Cerebellar nuclear complex (tissue), 1 donor: ENCODE measurements around the gene MAN1A1.
"Not testable (repeated sequence)": the region's sequence is repeated elsewhere in the genome, so short reads cannot be mapped to it uniquely, and the experiment has no call there.

Source experiments
- DNase-seq, 2 experiments: peaks; one replicate each; lab custom pipeline; 2025; lab: John Stamatoyannopoulos, UW

Gene MAN1A1

DNA sequence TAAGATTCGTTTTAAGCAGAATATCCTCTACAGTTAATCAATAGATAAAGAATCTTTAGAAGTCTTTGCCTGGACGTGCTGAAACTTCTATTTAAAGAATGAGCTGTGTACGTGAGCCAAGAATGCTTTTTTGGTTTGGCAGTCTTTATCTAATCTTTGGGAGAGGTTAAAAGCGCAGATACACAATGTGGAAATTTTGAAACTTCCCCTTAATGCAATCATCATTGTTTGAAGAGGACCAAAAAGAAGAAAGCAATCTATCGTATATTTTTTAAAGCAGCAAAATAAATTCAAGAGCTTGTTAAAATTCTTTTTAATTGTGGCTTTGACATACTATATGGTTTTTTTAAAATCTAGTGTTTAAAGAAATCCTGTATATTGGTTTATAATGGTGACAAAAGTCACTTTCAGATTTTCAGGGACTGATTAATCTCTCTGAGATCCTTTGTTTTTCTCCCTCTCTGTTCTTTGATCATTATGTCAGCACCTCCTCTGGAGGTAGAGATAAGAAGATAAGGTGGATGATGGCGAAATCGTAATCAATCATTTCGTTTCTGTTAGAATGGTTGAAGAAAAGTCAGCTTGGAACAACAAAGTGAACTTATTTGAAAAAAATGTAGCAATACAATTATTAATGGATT, 179.0 kb downstream of the MAN1A1 start:
- no peak for DNase-seq

- DNase-seq = no peak
These were observed 179.5 kb downstream of the MAN1A1 start for GRCh38 chr6:119170103-119170446.

- DNase-seq = not testable (repeated sequence)
These were observed 180.2 kb downstream of the MAN1A1 start for GRCh38 chr6:119169355-119169754.

GRCh38 chr6:119166024-119166784, 183.4 kb downstream of the MAN1A1 start:
- DNase-seq = no peak

GRCh38 chr6:119163006-119163405, 186.6 kb downstream of the MAN1A1 start:
- DNase-seq = no peak

DNA sequence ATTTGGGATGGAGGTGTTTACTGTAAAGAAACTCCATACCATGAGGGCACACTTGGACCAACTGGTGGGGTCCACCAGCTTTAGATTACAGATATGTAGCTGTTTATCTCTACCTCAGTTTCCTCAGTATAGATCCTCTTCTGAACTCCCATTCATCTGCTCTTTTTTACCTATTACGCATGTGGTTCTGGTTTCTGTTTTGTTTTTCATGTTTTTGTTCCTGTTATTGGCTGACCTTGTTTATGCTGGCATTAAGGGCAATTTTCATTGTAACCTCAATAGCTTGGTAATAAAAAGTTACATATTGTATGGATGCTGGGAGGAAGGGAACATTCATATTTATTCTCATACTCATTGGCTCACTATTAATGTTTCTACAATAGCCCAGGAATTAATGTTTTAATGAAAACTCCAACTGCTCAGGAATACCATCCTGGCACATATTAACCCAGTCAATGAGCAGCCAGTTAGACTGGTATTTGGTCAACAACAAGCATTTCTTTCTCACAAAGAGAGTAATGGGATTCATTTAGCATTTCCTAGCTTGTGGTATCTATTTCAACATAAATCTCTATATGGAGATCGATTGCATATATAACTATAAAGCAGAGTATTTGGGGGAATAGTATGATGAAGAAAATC, 187.3 kb downstream of the MAN1A1 start:
- no peak for DNase-seq

GRCh38 chr6:119161438-119161837, 188.1 kb downstream of the MAN1A1 start:
- no peak for DNase-seq

DNA sequence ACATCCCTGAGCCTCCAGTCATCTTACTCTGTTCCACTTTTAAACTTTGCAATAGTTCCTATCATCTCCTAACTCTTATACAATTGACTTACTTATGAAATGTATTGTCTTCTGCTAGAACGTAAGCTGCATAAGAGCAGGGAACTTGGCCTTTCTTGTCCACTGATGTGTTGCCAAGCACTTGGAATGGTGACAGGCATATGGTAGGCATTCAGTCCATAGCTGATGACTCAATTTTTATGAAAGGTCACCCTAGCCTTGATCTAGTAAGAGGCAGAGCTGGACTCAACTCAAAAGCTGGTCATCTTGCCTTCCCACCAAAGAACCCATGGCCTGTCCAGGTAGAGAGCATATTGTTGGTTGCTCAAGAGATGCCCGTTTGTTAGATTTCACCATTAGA, 188.7 kb downstream of the MAN1A1 start:
- DNase-seq = no peak

GRCh38 chr6:119158057-119158848, 191.3 kb downstream of the MAN1A1 start:
- no peak for DNase-seq

DNA sequence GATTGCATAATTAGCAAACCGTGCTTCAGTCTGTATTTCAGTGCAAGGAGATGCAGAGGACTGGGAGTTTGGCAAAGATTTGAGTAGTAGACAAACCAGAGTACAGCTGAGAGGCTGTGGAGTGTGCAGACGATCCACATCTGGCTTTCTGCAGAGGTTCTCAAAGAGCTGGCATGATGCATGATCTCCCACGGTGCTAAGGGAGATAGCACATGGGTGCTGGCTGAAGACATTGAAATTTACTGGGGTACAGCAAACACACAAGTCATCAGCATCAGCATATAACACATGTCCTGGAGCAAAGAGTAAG, 192.1 kb downstream of the MAN1A1 start:
- DNase-seq = no peak

GRCh38 chr6:119156757-119157505, 192.6 kb downstream of the MAN1A1 start:
- no peak for DNase-seq

GRCh38 chr6:119156082-119156481, 193.5 kb downstream of the MAN1A1 start:
- DNase-seq = not testable (repeated sequence)

GRCh38 chr6:119152187-119152586, 197.4 kb downstream of the MAN1A1 start:
- DNase-seq = no peak

- DNase-seq = no peak
These were observed 200.6 kb downstream of the MAN1A1 start for GRCh38 chr6:119148825-119149525.

DNA sequence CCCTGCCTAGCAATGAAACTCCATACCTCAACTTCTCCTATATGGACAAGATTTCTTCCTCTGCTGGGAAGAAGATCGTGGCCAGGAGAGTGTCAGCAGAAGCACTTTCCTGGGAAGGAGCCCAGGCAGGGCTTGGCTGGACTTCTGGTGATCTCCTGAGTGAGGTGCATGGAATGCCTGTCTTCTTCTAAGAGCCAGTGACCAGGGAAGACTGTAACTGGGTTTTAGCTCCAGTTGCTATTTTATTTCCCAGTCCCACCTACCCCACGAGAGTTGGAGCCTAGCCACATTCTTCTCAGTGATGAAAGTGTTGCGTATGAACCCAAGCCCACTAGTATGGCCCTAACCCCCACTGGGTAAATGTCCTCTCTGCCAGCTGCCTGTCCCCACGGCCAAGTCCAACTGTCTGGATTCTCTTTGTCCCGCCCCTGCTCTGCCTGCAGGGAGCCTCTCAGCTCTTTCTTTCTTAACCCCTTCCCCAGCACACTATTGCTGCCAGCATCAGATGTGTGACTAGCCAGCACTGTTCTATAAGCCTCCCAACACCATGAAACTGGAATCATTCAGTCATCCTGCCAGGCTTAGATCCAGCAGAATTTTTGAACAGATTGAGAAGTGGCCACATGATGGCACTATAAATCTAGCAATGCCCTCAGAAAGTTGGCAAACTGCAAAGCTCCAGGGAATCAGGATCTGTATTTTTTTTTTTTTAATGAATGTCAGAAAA, 201.3 kb downstream of the MAN1A1 start:
- DNase-seq = no peak

GRCh38 chr6:119147101-119148053, 202.2 kb downstream of the MAN1A1 start:
- no peak for DNase-seq

DNA sequence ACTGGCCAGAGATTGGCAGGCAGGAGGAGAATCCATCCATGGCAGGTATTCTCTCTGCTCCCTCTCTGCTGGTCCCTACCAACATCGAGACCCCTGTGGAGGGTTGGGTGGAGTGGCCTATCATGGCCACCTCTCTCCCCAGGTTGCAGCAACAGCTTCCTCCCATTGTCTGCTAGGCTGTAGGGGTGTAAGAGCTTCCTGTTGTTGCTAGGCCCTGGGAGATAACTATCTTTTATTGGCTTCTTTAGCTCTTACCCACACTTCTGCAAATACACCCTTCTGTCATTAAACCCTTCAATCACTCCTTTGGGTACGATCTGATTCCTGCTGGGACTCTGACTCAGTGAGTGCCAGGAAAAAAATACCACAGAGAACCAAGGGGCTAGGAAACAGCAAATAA, 204.4 kb downstream of the MAN1A1 start:
- no peak for DNase-seq

DNA sequence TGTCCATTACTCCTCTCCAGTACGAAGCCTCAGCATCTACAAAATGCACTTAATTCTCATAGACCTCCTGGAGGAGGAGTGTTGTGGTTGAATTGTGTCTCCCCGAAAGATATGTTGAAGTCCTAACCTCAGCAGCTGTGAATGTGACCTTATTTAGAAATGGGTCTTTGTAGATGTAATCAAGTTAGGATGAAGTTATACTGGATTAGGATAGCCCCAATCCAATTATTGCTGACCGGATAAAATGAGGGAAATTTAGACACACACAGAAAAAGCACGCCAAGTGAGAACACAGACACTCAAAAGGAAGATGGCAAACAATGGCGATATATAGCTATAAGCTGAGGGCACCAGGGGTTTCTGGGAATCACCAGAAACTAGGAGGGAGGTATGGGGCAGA, 206.9 kb downstream of the MAN1A1 start:
- no peak for DNase-seq

- DNase-seq = no peak
These were observed 207.5 kb downstream of the MAN1A1 start for GRCh38 chr6:119142041-119142440.
